HepG2 (cell line): ENCODE results near the gene CLDND2. TPM values are rescaled to one million over a fixed set of nuclear protein-coding genes. Genes with fewer than 3 reads are reported as not detected.

ENCODE experiments used
- ATAC-seq: fragments of 200-7000 bp; cut with Tn5 transposase; 3 replicates; pipeline ENCODE4 v1.9.1; 2020; ENCODE audit warnings: mild to moderate bottlenecking, moderate library complexity
- BruUV-seq: library from RNA; stranded (reverse); fragments of 400-500 nt; replicated peaks from 2 replicates; lab custom pipeline; 2021; lab: Mats Ljungman, UMichigan
- CTCF ChIA-PET: fragments of 300-600 bp; formaldehyde crosslinking; extraction: SDS; loops from one replicate; lab custom pipeline; 2021; ENCODE audit warnings: low total read pairs, inconsistent platforms, low intra/inter-chr PET ratio; lab: Yijun Ruan, JAX
- POLR2A ChIA-PET: fragments of 350-600 bp; sonication (Branson Sonifier 250); formaldehyde crosslinking; loops from one replicate; lab custom pipeline; 2020; ENCODE audit warnings: antibody characterized with exemption, inconsistent platforms; lab: Yijun Ruan, JAX
- DNase-seq: peaks from one replicate; pipeline ENCODE4 v3.0.0-alpha.2; 2015; ENCODE audit warnings: low spot score
- FAIRE-seq: peaks from 3 replicates; lab custom pipeline; 2011; peaks lifted over from hg19 to GRCh38; lab: Jason Lieb, UNC
- H2AFZ ChIP-seq: one replicate; pipeline ENCODE4 v1.6.1; 2011; ENCODE audit warnings: low read length, inconsistent platforms
- H3K27ac ChIP-seq: fragments of 300-600 bp; 3 replicates; pipeline ENCODE4 v1.8.0; 2011; ENCODE audit warnings: mixed run types, mild to moderate bottlenecking, mixed read lengths, low read length, inconsistent platforms; ENCODE audit not compliant: insufficient read depth; ENCODE audit errors: extremely low read length
- H3K27me3 ChIP-seq, 2 experiments: fragments of 200-600 bp in 1 of 2; 2 replicates in 1 of 2; 3 replicates in 1 of 2; pipeline versions ENCODE4 v1.6.0 to v1.8.0; 2011; ENCODE audit warnings: low read length in 2 of 2, mild to moderate bottlenecking in 2 of 2, moderate library complexity in 2 of 2, inconsistent platforms in 1 of 2; ENCODE audit not compliant: insufficient read depth in 2 of 2, control insufficient read depth in 1 of 2
- H3K36me3 ChIP-seq, 2 experiments: fragments of 200-600 bp in 1 of 2; replicated peaks in 1 of 2; 2 replicates in 1 of 2; 3 replicates in 1 of 2; pipeline versions ENCODE4 v1.5.1 to v1.8.0; 2011; ENCODE audit warnings: low read length in 2 of 2, inconsistent platforms in 1 of 2; ENCODE audit not compliant: insufficient read depth in 2 of 2, control insufficient read depth in 1 of 2
- H3K4me1 ChIP-seq: 2 replicates; pipeline ENCODE4 v1.5.1; 2012; ENCODE audit warnings: low read length, inconsistent platforms; ENCODE audit not compliant: insufficient read depth
- H3K4me2 ChIP-seq: 2 replicates; pipeline ENCODE4 v1.6.0; 2011; ENCODE audit warnings: low read depth, low read length, inconsistent platforms
- H3K4me3 ChIP-seq, 3 experiments: fragments of 200-600 bp in 1 of 3; sonication (generic), shearing (Covaris generic) in 1 of 3; replicated peaks in 1 of 3; 2 replicates each; pipeline ENCODE4 v1.5.1; 2011 to 2016; ENCODE audit warnings: low read length in 3 of 3, inconsistent platforms in 2 of 3, low read depth in 2 of 3, mild to moderate bottlenecking in 2 of 3, control low read depth in 1 of 3, mixed read lengths in 1 of 3; ENCODE audit not compliant: insufficient read depth in 1 of 3
- H3K79me2 ChIP-seq: one replicate; pipeline ENCODE4 v1.6.1; 2011; ENCODE audit warnings: low read length, inconsistent platforms; ENCODE audit not compliant: insufficient read depth
- H3K9ac ChIP-seq: 2 replicates; pipeline ENCODE4 v1.6.0; 2011; ENCODE audit warnings: mild to moderate bottlenecking, low read depth, low read length, inconsistent platforms; ENCODE audit not compliant: insufficient read depth
- H3K9me3 ChIP-seq: 2 replicates; pipeline ENCODE4 v1.5.1; 2012; ENCODE audit warnings: mild to moderate bottlenecking, low read length
- H4K20me1 ChIP-seq: 2 replicates; pipeline ENCODE4 v1.6.0; 2011; ENCODE audit warnings: inconsistent platforms, mild to moderate bottlenecking, low read length, moderate library complexity; ENCODE audit not compliant: insufficient read depth
- ATF5 ChIP-seq: sonication (generic); formaldehyde crosslinking; IDR thresholded peaks from 2 replicates; pipeline ENCODE4 v1.4.0; 2020; ENCODE audit warnings: mild to moderate bottlenecking, low read depth, missing genetic modification reagents
- DMTF1 ChIP-seq: sonication (generic); formaldehyde crosslinking; IDR thresholded peaks from 2 replicates; pipeline ENCODE4 v1.4.0; 2020; ENCODE audit warnings: mild to moderate bottlenecking, missing genetic modification reagents
- EHMT2 ChIP-seq: fragments of 200-600 bp; sonication (generic); IDR thresholded peaks from 2 replicates; pipeline ENCODE4 v1.7.0; 2017; ENCODE audit warnings: antibody characterized with exemption, low read depth, low read length, borderline replicate concordance
- KLF6 ChIP-seq: IDR thresholded peaks from 2 replicates; pipeline ENCODE4 v1.8.0; 2016; ENCODE audit warnings: missing biosample characterization, missing genetic modification reagents
- PITX1 ChIP-seq: sonication (generic); formaldehyde crosslinking; IDR thresholded peaks from 2 replicates; pipeline ENCODE4 v1.5.1; 2020; ENCODE audit warnings: mild to moderate bottlenecking, missing genetic modification reagents
- POLR2G ChIP-seq: fragments of 200-400 bp; formaldehyde crosslinking; IDR thresholded peaks from 2 replicates; pipeline ENCODE4 v1.6.1; 2018; ENCODE audit warnings: mild to moderate bottlenecking, low read depth, low read length, moderate library complexity
- SMAD3 ChIP-seq: sonication (generic); formaldehyde crosslinking; IDR thresholded peaks from 2 replicates; pipeline ENCODE4 v1.4.0; 2020; ENCODE audit warnings: missing genetic modification reagents
- TBX2 ChIP-seq: sonication (generic); formaldehyde crosslinking; IDR thresholded peaks from 2 replicates; pipeline ENCODE4 v1.5.0; 2020; ENCODE audit warnings: missing genetic modification reagents, mild to moderate bottlenecking, borderline replicate concordance
- TRIM24 ChIP-seq: sonication (generic); formaldehyde crosslinking; IDR thresholded peaks from 2 replicates; pipeline ENCODE4 v1.8.0; 2022; ENCODE audit warnings: mild to moderate bottlenecking, missing genetic modification reagents
- ZBTB10 ChIP-seq: sonication (generic); formaldehyde crosslinking; IDR thresholded peaks from 2 replicates; pipeline ENCODE4 v1.4.0; 2020; ENCODE audit warnings: missing genetic modification reagents, borderline replicate concordance
- ZMYM4 ChIP-seq: sonication (generic); formaldehyde crosslinking; IDR thresholded peaks from 2 replicates; pipeline ENCODE4 v1.8.1; 2023; ENCODE audit warnings: mild to moderate bottlenecking, missing genetic modification reagents
- ZNF383 ChIP-seq: sonication (generic); formaldehyde crosslinking; IDR thresholded peaks from 2 replicates; pipeline ENCODE4 v1.4.0; 2020; ENCODE audit warnings: missing genetic modification reagents, mild to moderate bottlenecking, borderline replicate concordance
- ZNF430 ChIP-seq: sonication (generic); formaldehyde crosslinking; IDR thresholded peaks from 2 replicates; pipeline ENCODE4 v1.9.0; 2021; ENCODE audit warnings: mild to moderate bottlenecking, missing genetic modification reagents
- ZNF567 ChIP-seq: sonication (generic); formaldehyde crosslinking; IDR thresholded peaks from 2 replicates; pipeline ENCODE4 v1.8.1; 2023; ENCODE audit warnings: mild to moderate bottlenecking, missing genetic modification reagents, borderline replicate concordance
- ZNF777 ChIP-seq: sonication (generic); formaldehyde crosslinking; IDR thresholded peaks from 2 replicates; pipeline ENCODE4 v1.4.0; 2020; ENCODE audit warnings: missing genetic modification reagents
- ZNF792 ChIP-seq: IDR thresholded peaks from 2 replicates; pipeline ENCODE4 v1.6.1; 2016
- ZXDC ChIP-seq: sonication (generic); formaldehyde crosslinking; IDR thresholded peaks from 2 replicates; pipeline ENCODE4 v1.5.0; 2020; ENCODE audit warnings: mild to moderate bottlenecking, missing genetic modification reagents
- WGBS: methylation state at CpG from one replicate; pipeline ENCODE4 v1.1.6; 2017; ENCODE audit warnings: low lambda C conversion rate; 5-methylcytosine and 5-hydroxymethylcytosine counted together
- in situ Hi-C: cut with HindIII; loops from 2 replicates; pipeline ENCODE4 v1.10.0; 2017; ENCODE audit warnings: low pct_unique_long_range_greater_than_20kb; ENCODE audit not compliant: extremely low pct_ligation_motif_present
- intact Hi-C: fragments of 100-400 bp; cut with micrococcal nuclease; formaldehyde crosslinking; loops from one replicate; pipeline ENCODE4 v1.10.0; 2022; ENCODE audit not compliant: unreplicated experiment
- polyA plus RNA-seq, 8 experiments: library from polyadenylated mRNA; depleted of rRNA in 3 of 8; stranded (reverse) in 7 of 8; unstranded in 1 of 8; fragments of >200 nt; fragmentation: Illumina TruSeq in 4 of 8; extraction: Trizol in 4 of 8; gene quantifications; 2 replicates each; pipeline versions ENCODE4 v1.2.1 to v1.2.3, GENCODE V29; 2011 to 2016; ENCODE audit warnings: low read depth in 4 of 8, missing spikeins in 1 of 8, mixed read lengths in 1 of 8; ENCODE audit not compliant: insufficient read depth in 1 of 8
- total RNA-seq, 5 experiments: library from RNA; depleted of rRNA; stranded (reverse); fragments of >200 nt; fragmentation: Illumina TruSeq; extraction: Trizol; gene quantifications; 2 replicates each; pipeline ENCODE4 v1.2.3, GENCODE V29; 2016; ENCODE audit warnings: low read depth in 1 of 5

CLDND2 gene
- total and polyA plus RNA-seq, 2 of the 13 experiments (the other 11 are each of a cell fraction or from before 2014, with no cell fraction given), result 0.84 to 1.8 TPM

GRCh38 chr19:51389143-51389542 lies 20.3 kb upstream of the CLDND2 start:
- POLR2A ChIA-PET, result interaction anchor here (0.7 to 4.1 kb wide), 8 partner anchors 9 to 49 kb away, joined by 4 to 30 read pairs (median 7); partner anchors contain the start of genes ETFB and NKG7
- Histone ChIP-seq H3K9me3 (no peaks in the 10 kb centered on the region), H3K27ac (peak overlapping the region; percentile 29), H3K79me2 (no peaks in the 10 kb centered on the region), H2AFZ (peak overlapping the region; percentile 62), H3K9ac (peak overlapping the region; percentile 59), H3K27me3 (peaks cover 0 to 2% of the 10 kb centered on the region in 2 experiments; a peak in 1 of 5 replicates), H3K36me3 (no peaks in the 10 kb centered on the region), H3K4me3 (peak overlapping the region; percentile 41 to 62 (median 56); a peak in 5 of 6 replicates), H3K4me1 (peaks cover 52% of the 10 kb centered on the region), H3K4me2 (peak overlapping the region; percentile 73), H4K20me1 (no peaks in the 10 kb centered on the region)
- WGBS, result 0% methylated on average over 4 of the region's 14 CpGs
- DNase-seq (peak; percentile 37), ATAC-seq (peak; percentile 84), FAIRE-seq (no peak)
- intact Hi-C loops (no loop called here), in situ Hi-C loops (no loop called here)
- no TSS peak for BruUV-seq
- CTCF ChIA-PET, result no interaction called here
- TF ChIP-seq ZNF777 (CRISPR knock-in tag), result peak; percentile 64
- no peak for TF ChIP-seq ZBTB10
- TF ChIP-seq PITX1, result 0 out of 2 replicates have a peak, but pooled peaks have one; percentile 33
- no peak for TF ChIP-seq SMAD3
- TF ChIP-seq DMTF1, result no peak
- TF ChIP-seq TBX2 (CRISPR knock-in tag), result peak; percentile 45; the same call in 1 of the 2 replicates
- no peak for TF ChIP-seq EHMT2
- no peak for TF ChIP-seq ZNF383
- no peak for TF ChIP-seq ZNF792 (CRISPR knock-in tag)
- peak; percentile 56; the same call in 1 of the 2 replicates for TF ChIP-seq POLR2G
- TF ChIP-seq TRIM24 (CRISPR knock-in tag), result no peak
- 0 out of 2 replicates have a peak, but pooled peaks have one; percentile 43 for TF ChIP-seq ZNF430 (CRISPR knock-in tag)
- no peak for TF ChIP-seq ZNF567 (CRISPR knock-in tag)
- 0 out of 2 replicates have a peak, but pooled peaks have one; percentile 23 for TF ChIP-seq KLF6 (CRISPR knock-in tag)
- no peak for TF ChIP-seq ZMYM4 (CRISPR knock-in tag)
- no peak for TF ChIP-seq ZXDC (CRISPR knock-in tag)
- no peak for TF ChIP-seq ATF5 (CRISPR knock-in tag)
